CD14-positive monocyte (primary cell): ENCODE results near the gene TMEM38A. TPM values are rescaled to one million over a fixed set of nuclear protein-coding genes. Genes with fewer than 3 reads are reported as not detected.
A peak's percentile ranks its signal among the peaks of the same experiment; 100 is the strongest.
"Not testable (repeated sequence)": the region's sequence is repeated elsewhere in the genome, so short reads cannot be mapped to it uniquely, and the experiment has no call there.

Experiments used
- DNase-seq, 3 donors: peaks; one replicate each; pipeline ENCODE4 v3.0.0-alpha.2; 2011 to 2022
- H2AFZ ChIP-seq: 2 replicates; pipeline ENCODE4 v1.6.0; 2012; ENCODE audit warnings: mild to moderate bottlenecking, low read depth, low read length, inconsistent platforms; ENCODE audit not compliant: insufficient read depth, poor library complexity, severe bottlenecking
- H3K27ac ChIP-seq, 2 donors: 1 replicate in 1 of 2; 2 replicates in 1 of 2; pipeline ENCODE4 v1.5.1; 2012 to 2013; ENCODE audit warnings: low read length in 2 of 2, control low read depth in 1 of 2, inconsistent platforms in 1 of 2, low read depth in 1 of 2, mild to moderate bottlenecking in 1 of 2
- H3K27me3 ChIP-seq, 2 donors: one replicate each; pipeline versions ENCODE4 v1.6.0 to v1.6.1; 2011 to 2013; ENCODE audit warnings: low read length in 2 of 2; ENCODE audit not compliant: control insufficient read depth in 2 of 2, insufficient read depth in 2 of 2
- H3K36me3 ChIP-seq, 2 donors: replicated peaks in 1 of 2; 1 replicate in 1 of 2; 2 replicates in 1 of 2; pipeline versions ENCODE4 v1.5.1 to v1.6.1; 2012 to 2013; ENCODE audit warnings: low read length in 2 of 2, control low read depth in 1 of 2, inconsistent platforms in 1 of 2, mild to moderate bottlenecking in 1 of 2; ENCODE audit not compliant: insufficient read depth in 2 of 2, control insufficient read depth in 1 of 2
- H3K4me1 ChIP-seq, 2 donors: 1 replicate in 1 of 2; 2 replicates in 1 of 2; pipeline versions ENCODE4 v1.5.1 to v1.6.1; 2012 to 2013; ENCODE audit warnings: low read length in 2 of 2, control low read depth in 1 of 2, inconsistent platforms in 1 of 2, mild to moderate bottlenecking in 1 of 2, moderate library complexity in 1 of 2; ENCODE audit not compliant: insufficient read depth in 2 of 2, control insufficient read depth in 1 of 2
- H3K4me2 ChIP-seq: replicated peaks from 2 replicates; pipeline ENCODE3; 2012; ENCODE audit warnings: low read length, moderate library complexity, mild to moderate bottlenecking; ENCODE audit not compliant: poor library complexity, severe bottlenecking; ENCODE audit errors: extremely low read depth
- H3K4me3 ChIP-seq, 3 experiments: fragments of 200-600 bp in 1 of 3; sonication (generic) in 1 of 3; replicated peaks in 1 of 3; 1 replicate in 2 of 3; 2 replicates in 1 of 3; pipeline ENCODE4 v1.5.1; 2011 to 2013; ENCODE audit warnings: low read length in 3 of 3, mild to moderate bottlenecking in 3 of 3, control low read depth in 2 of 3, low read depth in 2 of 3, inconsistent platforms in 1 of 3, moderate library complexity in 1 of 3
- H3K79me2 ChIP-seq: 2 replicates; pipeline ENCODE4 v1.6.0; 2012; ENCODE audit warnings: mild to moderate bottlenecking, control low read depth, inconsistent platforms, low read length, moderate library complexity; ENCODE audit not compliant: insufficient read depth
- H3K9ac ChIP-seq: 2 replicates; pipeline ENCODE4 v1.6.0; 2017; ENCODE audit warnings: low read length, mild to moderate bottlenecking; ENCODE audit not compliant: insufficient read depth, poor library complexity, severe bottlenecking
- H3K9me3 ChIP-seq, 2 donors: replicated peaks in 1 of 2; 1 replicate in 1 of 2; 2 replicates in 1 of 2; pipeline versions ENCODE4 v1.5.1 to v1.6.1; 2012 to 2013; ENCODE audit warnings: low read length in 2 of 2, control low read depth in 1 of 2; ENCODE audit not compliant: control insufficient read depth in 1 of 2, insufficient read depth in 1 of 2
- H4K20me1 ChIP-seq: 2 replicates; pipeline ENCODE4 v1.6.0; 2012; ENCODE audit warnings: mild to moderate bottlenecking, low read length, control low read depth, moderate library complexity; ENCODE audit not compliant: insufficient read depth
- H3K27ac Mint-ChIP-seq, 7 donors: one replicate each; pipeline ENCODE4 v1.8.0; 2020; ENCODE audit warnings: mild to moderate bottlenecking in 7 of 7, mixed read lengths in 7 of 7, moderate library complexity in 6 of 7, inconsistent platforms in 2 of 7
- H3K27me3 Mint-ChIP-seq, 3 donors: one replicate each; pipeline ENCODE4 v1.8.0; 2021 to 2022; ENCODE audit warnings: low read depth in 3 of 3, mild to moderate bottlenecking in 3 of 3, mixed read lengths in 3 of 3, moderate library complexity in 3 of 3, inconsistent platforms in 1 of 3
- H3K36me3 Mint-ChIP-seq, 2 donors: one replicate each; pipeline ENCODE4 v1.8.0; 2020; ENCODE audit warnings: mixed read lengths in 2 of 2, inconsistent platforms in 1 of 2, mild to moderate bottlenecking in 1 of 2
- H3K4me1 Mint-ChIP-seq: one replicate; pipeline ENCODE4 v1.8.0; 2020; ENCODE audit warnings: mild to moderate bottlenecking, mixed read lengths
- H3K4me3 Mint-ChIP-seq, 2 donors: one replicate each; pipeline ENCODE4 v1.8.0; 2020; ENCODE audit warnings: mild to moderate bottlenecking in 2 of 2, mixed read lengths in 2 of 2, moderate library complexity in 1 of 2
- H3K9me3 Mint-ChIP-seq, 7 donors: one replicate each; pipeline ENCODE4 v1.8.0; 2020 to 2022; ENCODE audit warnings: mixed read lengths in 7 of 7, mild to moderate bottlenecking in 6 of 7, moderate library complexity in 6 of 7, inconsistent platforms in 2 of 7
- WGBS: methylation state at CpG from one replicate; pipeline ENCODE4 v1.1.5; 2013; ENCODE audit warnings: missing lambda C conversion rate; ENCODE audit not compliant: insufficient coverage; 5-methylcytosine and 5-hydroxymethylcytosine counted together
- intact Hi-C, 2 donors: fragments of 100-400 bp; cut with micrococcal nuclease; formaldehyde crosslinking; loops; one replicate each; pipeline versions ENCODE4 v1.15.0 to v1.15.1; 2023
- polyA plus RNA-seq, 3 donors: library from polyadenylated mRNA; depleted of rRNA in 1 of 3; unstranded in 2 of 3; stranded (reverse) in 1 of 3; fragments of 300-500 nt in 2 of 3; fragments of >200 nt in 1 of 3; fragmentation: Illumina TruSeq in 2 of 3; gene quantifications; 1 replicate in 2 of 3; 2 replicates in 1 of 3; pipeline ENCODE4 v1.2.3, GENCODE V29; 2012 to 2021
- TF ChIP-seq, protein P1 (sequence below): fragments of 200-600 bp; IDR thresholded peaks from one replicate; pipeline ENCODE4 v1.8.0; 2022; ENCODE audit warnings: antibody characterized with exemption, mild to moderate bottlenecking

TMEM38A gene
- polyA plus RNA-seq, 3 donors = 8.5 to 21.6 (median 10.6) TPM

DNA sequence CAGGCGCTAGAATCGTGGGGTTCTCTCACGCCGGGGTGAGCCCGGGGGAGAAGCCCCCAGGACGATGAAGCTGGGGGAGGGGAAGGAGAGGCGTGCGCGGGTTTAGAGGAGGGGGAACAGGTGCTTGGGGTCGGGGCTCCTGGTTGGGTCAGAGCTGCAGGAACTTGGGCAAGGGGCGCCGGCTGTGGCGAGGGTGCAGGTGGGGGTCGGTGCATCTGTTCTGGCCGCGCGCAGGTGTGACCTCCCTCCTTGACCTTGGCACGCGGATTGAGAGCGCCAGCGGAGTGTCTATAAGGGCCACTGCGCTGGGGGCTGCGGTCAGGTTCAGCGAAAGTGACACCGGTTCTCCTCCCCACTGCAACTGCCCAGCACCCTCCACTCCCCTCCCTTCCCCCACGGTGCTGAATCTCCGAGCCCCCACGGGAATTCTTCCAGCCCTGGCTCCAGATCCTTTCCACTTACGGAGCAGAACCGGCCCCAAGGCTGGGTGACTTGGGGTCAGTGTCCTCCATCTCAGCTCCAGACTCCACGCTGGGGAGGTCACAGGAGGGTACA, 618 bp downstream of the TMEM38A start:
- TF ChIP-seq, protein P1, sequence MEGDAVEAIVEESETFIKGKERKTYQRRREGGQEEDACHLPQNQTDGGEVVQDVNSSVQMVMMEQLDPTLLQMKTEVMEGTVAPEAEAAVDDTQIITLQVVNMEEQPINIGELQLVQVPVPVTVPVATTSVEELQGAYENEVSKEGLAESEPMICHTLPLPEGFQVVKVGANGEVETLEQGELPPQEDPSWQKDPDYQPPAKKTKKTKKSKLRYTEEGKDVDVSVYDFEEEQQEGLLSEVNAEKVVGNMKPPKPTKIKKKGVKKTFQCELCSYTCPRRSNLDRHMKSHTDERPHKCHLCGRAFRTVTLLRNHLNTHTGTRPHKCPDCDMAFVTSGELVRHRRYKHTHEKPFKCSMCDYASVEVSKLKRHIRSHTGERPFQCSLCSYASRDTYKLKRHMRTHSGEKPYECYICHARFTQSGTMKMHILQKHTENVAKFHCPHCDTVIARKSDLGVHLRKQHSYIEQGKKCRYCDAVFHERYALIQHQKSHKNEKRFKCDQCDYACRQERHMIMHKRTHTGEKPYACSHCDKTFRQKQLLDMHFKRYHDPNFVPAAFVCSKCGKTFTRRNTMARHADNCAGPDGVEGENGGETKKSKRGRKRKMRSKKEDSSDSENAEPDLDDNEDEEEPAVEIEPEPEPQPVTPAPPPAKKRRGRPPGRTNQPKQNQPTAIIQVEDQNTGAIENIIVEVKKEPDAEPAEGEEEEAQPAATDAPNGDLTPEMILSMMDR = no peak
- peaks cover 32% of the 10 kb centered on the region for H4K20me1 ChIP-seq
- intact Hi-C loops = loop anchor here (2.0 to 5.0 kb wide), 2 partner anchors 33 to 34 kb away; partner anchors contain the start of gene MED26 (in 2 of the 2)
- Mint-ChIP-seq H3K27me3 (peaks cover 5 to 20% (median 17%) of the 10 kb centered on the region in 3 donors), H3K4me1 (peaks cover 56% of the 10 kb centered on the region), H3K27ac (peak overlapping the region in 6 of 7 donors; percentile 40 to 85 (median 70)), H3K9me3 (peaks cover 0 to 5% (median 0%) of the 10 kb centered on the region in 7 donors), H3K4me3 (peak overlapping the region; percentile 84 to 90), H3K36me3 (peaks cover 19 to 31% of the 10 kb centered on the region in 2 donors)
- H3K9me3 ChIP-seq = no peaks in the 10 kb centered on the region
- WGBS = under 1% methylated on average over 29 of the region's 31 CpGs
- H3K27ac ChIP-seq = peak overlapping the region in 1 of 2 donors; percentile 49
- peaks cover 40 to 63% of the 10 kb centered on the region in 2 donors for H3K4me1 ChIP-seq
- H3K36me3 ChIP-seq = peaks cover 15 to 23% of the 10 kb centered on the region in 2 donors
- peaks cover 65% of the 10 kb centered on the region for H3K79me2 ChIP-seq
- H2AFZ ChIP-seq = peak overlapping the region; percentile 95
- DNase-seq = no peak
- H3K9ac ChIP-seq = peak overlapping the region; percentile 73
- H3K4me3 ChIP-seq = peak overlapping the region; percentile 81 to 92 (median 90)
- peak overlapping the region; percentile 100 for H3K4me2 ChIP-seq
- H3K27me3 ChIP-seq = peaks cover 0 to 7% of the 10 kb centered on the region in 2 donors

- H3K27me3 ChIP-seq = no peaks in the 10 kb centered on the region
- no peak overlapping the region for H3K9ac ChIP-seq
- H2AFZ ChIP-seq = no peak overlapping the region
- no peak overlapping the region for H3K4me3 ChIP-seq
- H3K4me1 Mint-ChIP-seq = peaks cover 53% of the 10 kb centered on the region
- peak overlapping the region in 2 of 7 donors; percentile 15 to 68 for H3K27ac Mint-ChIP-seq
- WGBS = no CpG with 5 or more reads among the region's 5 CpGs
- no peak for DNase-seq
- H3K4me2 ChIP-seq = no peak overlapping the region
- no peaks in the 10 kb centered on the region for H3K9me3 ChIP-seq
- peaks cover 38 to 54% of the 10 kb centered on the region in 2 donors for H3K4me1 ChIP-seq
- no peaks in the 10 kb centered on the region for H4K20me1 ChIP-seq
- intact Hi-C loops = no loop called here
- peaks cover 4 to 28% of the 10 kb centered on the region in 2 donors for H3K36me3 Mint-ChIP-seq
- no peak overlapping the region for H3K27ac ChIP-seq
- peaks cover 0 to 6% of the 10 kb centered on the region in 2 donors for H3K36me3 ChIP-seq
- H3K27me3 Mint-ChIP-seq = peaks cover 1 to 3% (median 2%) of the 10 kb centered on the region in 3 donors
- TF ChIP-seq, protein P1 = no peak
- no peak overlapping the region for H3K4me3 Mint-ChIP-seq
- peaks cover 0 to 5% (median 0%) of the 10 kb centered on the region in 7 donors for H3K9me3 Mint-ChIP-seq
- peaks cover 17% of the 10 kb centered on the region for H3K79me2 ChIP-seq
Observed at GRCh38 chr19:16668176-16668575, 7.2 kb downstream of the TMEM38A start.

DNA sequence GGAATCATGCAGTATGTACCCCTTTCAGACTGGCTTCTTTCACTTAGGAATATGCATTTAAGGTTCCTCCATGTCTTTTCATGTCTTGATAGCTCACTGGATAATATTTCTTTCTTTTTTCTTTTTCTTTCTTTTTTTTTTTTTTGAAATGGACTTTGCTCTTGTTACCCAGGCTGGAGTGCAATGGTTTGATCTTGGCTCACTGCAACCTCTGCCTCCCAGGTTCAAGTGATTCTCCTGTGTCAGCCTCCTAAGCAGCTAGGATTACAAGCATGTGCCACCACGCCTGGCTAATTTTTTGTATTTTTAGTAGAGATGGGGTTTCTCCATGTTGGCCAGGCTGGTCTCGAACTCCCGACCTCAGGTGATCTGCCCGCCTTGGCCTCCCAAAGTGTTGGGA, 7.8 kb downstream of the TMEM38A start:
- H3K27me3 Mint-ChIP-seq, DNase-seq: not testable (repeated sequence)

More for the DNA sequence above, 7.8 kb downstream of the TMEM38A start:
- H4K20me1 ChIP-seq, intact Hi-C loops, H3K36me3 ChIP-seq, H3K9ac ChIP-seq, H3K4me2 ChIP-seq, H3K27me3 ChIP-seq, H3K27ac Mint-ChIP-seq, H3K9me3 Mint-ChIP-seq, H2AFZ ChIP-seq, H3K27ac ChIP-seq, H3K9me3 ChIP-seq, H3K4me3 ChIP-seq, H3K4me3 Mint-ChIP-seq: not testable (repeated sequence)
- peaks cover 53% of the 10 kb centered on the region for H3K4me1 Mint-ChIP-seq
- peaks cover 17% of the 10 kb centered on the region for H3K79me2 ChIP-seq
- WGBS = no CpG with 5 or more reads among the region's 4 CpGs
- H3K36me3 Mint-ChIP-seq = peaks cover 4 to 28% of the 10 kb centered on the region in 2 donors
- H3K4me1 ChIP-seq = peaks cover 38 to 54% of the 10 kb centered on the region in 2 donors
